WERI-Rb-1 (cell line): ENCODE measurements around the gene ACAD9.

Experiments
- DNase-seq: peaks from one replicate; pipeline ENCODE4 v3.0.0-alpha.2; 2020
- H3K27ac ChIP-seq: fragments of 250-450 bp; sonication (Bioruptor Pico); 2 replicates; pipeline ENCODE4 v1.5.1; 2020; ENCODE audit warnings: mild to moderate bottlenecking, moderate library complexity
- H3K27me3 ChIP-seq: fragments of 250-450 bp; sonication (Bioruptor Pico); 2 replicates; pipeline ENCODE4 v1.5.1; 2021; ENCODE audit warnings: mild to moderate bottlenecking, low read depth, moderate library complexity; ENCODE audit not compliant: insufficient read depth, severe bottlenecking
- H3K36me3 ChIP-seq: fragments of 250-450 bp; sonication (Bioruptor Pico); 2 replicates; pipeline ENCODE4 v1.5.1; 2020; ENCODE audit warnings: mild to moderate bottlenecking, moderate library complexity
- H3K4me3 ChIP-seq: 2 replicates; pipeline ENCODE4 v1.5.1; 2011; ENCODE audit warnings: low read depth, mild to moderate bottlenecking, control low read depth, low read length
- H3K9me3 ChIP-seq: fragments of 250-450 bp; sonication (Bioruptor Pico); 2 replicates; pipeline ENCODE4 v1.5.1; 2021; ENCODE audit warnings: mild to moderate bottlenecking, moderate library complexity; ENCODE audit not compliant: severe bottlenecking
- CTCF ChIP-seq: IDR thresholded peaks from 2 replicates; pipeline ENCODE4 v1.5.1; 2011; ENCODE audit warnings: low read depth, mild to moderate bottlenecking, control low read depth, inconsistent platforms, low read length

ACAD9 gene

GRCh38 chr3:128867200-128868125 lies 12.0 kb upstream of the ACAD9 start:
- no peak for TF ChIP-seq CTCF
- no peak for DNase-seq
- no peaks in the 10 kb centered on the region for H3K27me3 ChIP-seq
- H3K4me3 ChIP-seq, result no peak overlapping the region
- H3K36me3 ChIP-seq, result no peaks in the 10 kb centered on the region
- no peaks in the 10 kb centered on the region for H3K9me3 ChIP-seq
- no peak overlapping the region for H3K27ac ChIP-seq

- H3K4me3 ChIP-seq, result no peak overlapping the region
- TF ChIP-seq CTCF, result no peak
- H3K27me3 ChIP-seq, result no peaks in the 10 kb centered on the region
These were observed 9.1 kb upstream of the ACAD9 start for GRCh38 chr3:128870347-128870746.

GRCh38 chr3:128872282-128872681 lies 7.1 kb upstream of the ACAD9 start:
- no peaks in the 10 kb centered on the region for H3K36me3 ChIP-seq
- no peak overlapping the region for H3K4me3 ChIP-seq
- H3K27ac ChIP-seq, result no peak overlapping the region
- TF ChIP-seq CTCF, result no peak
- H3K9me3 ChIP-seq, result no peaks in the 10 kb centered on the region
- DNase-seq, result no peak
- H3K27me3 ChIP-seq, result no peaks in the 10 kb centered on the region

More at GRCh38 chr3:128870347-128870746, 9.1 kb upstream of the ACAD9 start:
- DNase-seq, result no peak
- H3K27ac ChIP-seq, result no peak overlapping the region
- H3K9me3 ChIP-seq, result no peaks in the 10 kb centered on the region
- H3K36me3 ChIP-seq, result no peaks in the 10 kb centered on the region

GRCh38 chr3:128872744-128873143 lies 6.7 kb upstream of the ACAD9 start:
- no peak for TF ChIP-seq CTCF
- Histone ChIP-seq H3K27me3 (no peaks in the 10 kb centered on the region), H3K27ac (no peak overlapping the region), H3K36me3 (no peaks in the 10 kb centered on the region; the same call in 1 of the 2 replicates), H3K4me3 (no peak overlapping the region), H3K9me3 (no peaks in the 10 kb centered on the region)
- DNase-seq, result no peak

- no peak overlapping the region for H3K27ac ChIP-seq
- H3K27me3 ChIP-seq, result no peaks in the 10 kb centered on the region
- no peaks in the 10 kb centered on the region; the same call in 1 of the 2 replicates for H3K36me3 ChIP-seq
- H3K9me3 ChIP-seq, result no peaks in the 10 kb centered on the region
- no peak for TF ChIP-seq CTCF
- DNase-seq, result no peak
- H3K4me3 ChIP-seq, result no peak overlapping the region
These were observed 6.0 kb upstream of the ACAD9 start for GRCh38 chr3:128873244-128874022.
